GM12878 (cell line): ENCODE data around the gene ARHGEF37.

Source experiments
- CHD1 ChIP-seq: IDR thresholded peaks from 2 replicates; pipeline ENCODE4 v1.6.1; 2012; ENCODE audit warnings: low read depth, low read length, improper control_type of control experiment
- ETV6 ChIP-seq, 2 experiments: fragments of 450-650 bp in 1 of 2; IDR thresholded peaks in 1 of 2; conservative IDR thresholded peaks in 1 of 2; 2 replicates each; pipeline ENCODE4 v1.6.1; 2014; ENCODE audit warnings: antibody characterized with exemption in 1 of 2, borderline replicate concordance in 1 of 2, low read depth in 1 of 2, mild to moderate bottlenecking in 1 of 2, moderate library complexity in 1 of 2
- HDAC2 ChIP-seq: fragments of 200-600 bp; sonication (generic); IDR thresholded peaks from 2 replicates; pipeline ENCODE4 v1.6.1; 2017
- NFYB ChIP-seq: IDR thresholded peaks from 2 replicates; pipeline ENCODE4 v1.6.1; 2011; ENCODE audit warnings: low read depth, mild to moderate bottlenecking, low read length, improper control_type of control experiment, moderate library complexity; ENCODE audit not compliant: insufficient read depth
- POU2F2 ChIP-seq: IDR thresholded peaks from 3 replicates; pipeline ENCODE4 v1.6.1; 2011; ENCODE audit warnings: low read depth, mild to moderate bottlenecking, low read length, borderline replicate concordance
- RAD21 ChIP-seq: IDR thresholded peaks from 2 replicates; pipeline ENCODE4 v1.6.1; 2011; ENCODE audit warnings: mild to moderate bottlenecking, low read depth, low read length, moderate library complexity; ENCODE audit not compliant: insufficient read depth
- TF ChIP-seq, protein P1 (sequence below), 3 experiments: IDR thresholded peaks in 2 of 3; conservative IDR thresholded peaks in 1 of 3; 2 replicates each; pipeline ENCODE4 v1.5.1; 2011; ENCODE audit warnings: low read depth in 3 of 3, low read length in 3 of 3, mild to moderate bottlenecking in 3 of 3, control low read depth in 2 of 3, moderate library complexity in 2 of 3, inconsistent platforms in 1 of 3, mixed read lengths in 1 of 3; ENCODE audit not compliant: control insufficient read depth in 2 of 3, insufficient read depth in 1 of 3; ENCODE audit errors: extremely low read depth in 1 of 3
- TF ChIP-seq, protein P2 (sequence below): fragments of 450-650 bp; IDR thresholded peaks from 2 replicates; pipeline ENCODE4 v1.6.1; 2016; ENCODE audit warnings: mild to moderate bottlenecking, moderate library complexity, borderline replicate concordance
- TF ChIP-seq, protein P3 (sequence below): fragments of 450-650 bp; formaldehyde crosslinking; IDR thresholded peaks from 2 replicates; pipeline ENCODE4 v1.4.0; 2020; ENCODE audit warnings: mild to moderate bottlenecking, moderate library complexity

DNA sequence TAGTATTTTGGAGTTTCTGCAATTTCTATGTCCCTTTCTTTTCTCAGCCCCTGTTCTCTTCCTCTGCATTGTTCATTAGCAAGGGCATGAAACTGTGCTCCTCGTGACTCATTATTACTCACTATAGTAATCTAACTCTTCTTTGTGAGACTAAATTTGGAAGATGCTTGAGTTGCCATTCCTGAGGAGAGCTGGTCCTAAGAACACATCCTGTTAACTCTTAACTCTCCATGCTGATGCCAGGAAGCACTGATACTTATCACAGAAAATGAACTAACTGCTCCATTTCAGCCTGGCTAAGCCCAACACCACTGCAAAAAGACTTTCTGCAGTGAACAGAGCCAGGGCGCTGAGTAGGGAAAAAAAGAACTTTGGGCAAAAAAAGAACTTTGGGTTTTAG is 19.4 kb upstream of the ARHGEF37 start:
- TF ChIP-seq NFYB (no peak), RAD21 (no peak), POU2F2 (no peak), CHD1 (no peak), ETV6 (conservative IDR thresholded peaks at IDR 0.05 in 1 of 2, IDR thresholded peaks at IDR 0.05 in 1 of 2; ENCODE audit: borderline replicate concordance in 1 of 2, low read depth in 1 of 2) (no peak), HDAC2 (no peak)
- TF ChIP-seq, protein P1, sequence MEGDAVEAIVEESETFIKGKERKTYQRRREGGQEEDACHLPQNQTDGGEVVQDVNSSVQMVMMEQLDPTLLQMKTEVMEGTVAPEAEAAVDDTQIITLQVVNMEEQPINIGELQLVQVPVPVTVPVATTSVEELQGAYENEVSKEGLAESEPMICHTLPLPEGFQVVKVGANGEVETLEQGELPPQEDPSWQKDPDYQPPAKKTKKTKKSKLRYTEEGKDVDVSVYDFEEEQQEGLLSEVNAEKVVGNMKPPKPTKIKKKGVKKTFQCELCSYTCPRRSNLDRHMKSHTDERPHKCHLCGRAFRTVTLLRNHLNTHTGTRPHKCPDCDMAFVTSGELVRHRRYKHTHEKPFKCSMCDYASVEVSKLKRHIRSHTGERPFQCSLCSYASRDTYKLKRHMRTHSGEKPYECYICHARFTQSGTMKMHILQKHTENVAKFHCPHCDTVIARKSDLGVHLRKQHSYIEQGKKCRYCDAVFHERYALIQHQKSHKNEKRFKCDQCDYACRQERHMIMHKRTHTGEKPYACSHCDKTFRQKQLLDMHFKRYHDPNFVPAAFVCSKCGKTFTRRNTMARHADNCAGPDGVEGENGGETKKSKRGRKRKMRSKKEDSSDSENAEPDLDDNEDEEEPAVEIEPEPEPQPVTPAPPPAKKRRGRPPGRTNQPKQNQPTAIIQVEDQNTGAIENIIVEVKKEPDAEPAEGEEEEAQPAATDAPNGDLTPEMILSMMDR (IDR thresholded peaks at IDR 0.05 in 2 of 3, conservative IDR thresholded peaks at IDR 0.05 in 1 of 3; ENCODE audit: control insufficient read depth in 2 of 3, extremely low read depth in 1 of 3, insufficient read depth in 1 of 3, low read depth in 3 of 3, low read length in 3 of 3): no peak
- TF ChIP-seq, protein P2, sequence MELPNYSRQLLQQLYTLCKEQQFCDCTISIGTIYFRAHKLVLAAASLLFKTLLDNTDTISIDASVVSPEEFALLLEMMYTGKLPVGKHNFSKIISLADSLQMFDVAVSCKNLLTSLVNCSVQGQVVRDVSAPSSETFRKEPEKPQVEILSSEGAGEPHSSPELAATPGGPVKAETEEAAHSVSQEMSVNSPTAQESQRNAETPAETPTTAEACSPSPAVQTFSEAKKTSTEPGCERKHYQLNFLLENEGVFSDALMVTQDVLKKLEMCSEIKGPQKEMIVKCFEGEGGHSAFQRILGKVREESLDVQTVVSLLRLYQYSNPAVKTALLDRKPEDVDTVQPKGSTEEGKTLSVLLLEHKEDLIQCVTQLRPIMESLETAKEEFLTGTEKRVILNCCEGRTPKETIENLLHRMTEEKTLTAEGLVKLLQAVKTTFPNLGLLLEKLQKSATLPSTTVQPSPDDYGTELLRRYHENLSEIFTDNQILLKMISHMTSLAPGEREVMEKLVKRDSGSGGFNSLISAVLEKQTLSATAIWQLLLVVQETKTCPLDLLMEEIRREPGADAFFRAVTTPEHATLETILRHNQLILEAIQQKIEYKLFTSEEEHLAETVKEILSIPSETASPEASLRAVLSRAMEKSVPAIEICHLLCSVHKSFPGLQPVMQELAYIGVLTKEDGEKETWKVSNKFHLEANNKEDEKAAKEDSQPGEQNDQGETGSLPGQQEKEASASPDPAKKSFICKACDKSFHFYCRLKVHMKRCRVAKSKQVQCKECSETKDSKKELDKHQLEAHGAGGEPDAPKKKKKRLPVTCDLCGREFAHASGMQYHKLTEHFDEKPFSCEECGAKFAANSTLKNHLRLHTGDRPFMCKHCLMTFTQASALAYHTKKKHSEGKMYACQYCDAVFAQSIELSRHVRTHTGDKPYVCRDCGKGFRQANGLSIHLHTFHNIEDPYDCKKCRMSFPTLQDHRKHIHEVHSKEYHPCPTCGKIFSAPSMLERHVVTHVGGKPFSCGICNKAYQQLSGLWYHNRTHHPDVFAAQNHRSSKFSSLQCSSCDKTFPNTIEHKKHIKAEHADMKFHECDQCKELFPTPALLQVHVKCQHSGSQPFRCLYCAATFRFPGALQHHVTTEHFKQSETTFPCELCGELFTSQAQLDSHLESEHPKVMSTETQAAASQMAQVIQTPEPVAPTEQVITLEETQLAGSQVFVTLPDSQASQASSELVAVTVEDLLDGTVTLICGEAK: no peak
- TF ChIP-seq, protein P3, sequence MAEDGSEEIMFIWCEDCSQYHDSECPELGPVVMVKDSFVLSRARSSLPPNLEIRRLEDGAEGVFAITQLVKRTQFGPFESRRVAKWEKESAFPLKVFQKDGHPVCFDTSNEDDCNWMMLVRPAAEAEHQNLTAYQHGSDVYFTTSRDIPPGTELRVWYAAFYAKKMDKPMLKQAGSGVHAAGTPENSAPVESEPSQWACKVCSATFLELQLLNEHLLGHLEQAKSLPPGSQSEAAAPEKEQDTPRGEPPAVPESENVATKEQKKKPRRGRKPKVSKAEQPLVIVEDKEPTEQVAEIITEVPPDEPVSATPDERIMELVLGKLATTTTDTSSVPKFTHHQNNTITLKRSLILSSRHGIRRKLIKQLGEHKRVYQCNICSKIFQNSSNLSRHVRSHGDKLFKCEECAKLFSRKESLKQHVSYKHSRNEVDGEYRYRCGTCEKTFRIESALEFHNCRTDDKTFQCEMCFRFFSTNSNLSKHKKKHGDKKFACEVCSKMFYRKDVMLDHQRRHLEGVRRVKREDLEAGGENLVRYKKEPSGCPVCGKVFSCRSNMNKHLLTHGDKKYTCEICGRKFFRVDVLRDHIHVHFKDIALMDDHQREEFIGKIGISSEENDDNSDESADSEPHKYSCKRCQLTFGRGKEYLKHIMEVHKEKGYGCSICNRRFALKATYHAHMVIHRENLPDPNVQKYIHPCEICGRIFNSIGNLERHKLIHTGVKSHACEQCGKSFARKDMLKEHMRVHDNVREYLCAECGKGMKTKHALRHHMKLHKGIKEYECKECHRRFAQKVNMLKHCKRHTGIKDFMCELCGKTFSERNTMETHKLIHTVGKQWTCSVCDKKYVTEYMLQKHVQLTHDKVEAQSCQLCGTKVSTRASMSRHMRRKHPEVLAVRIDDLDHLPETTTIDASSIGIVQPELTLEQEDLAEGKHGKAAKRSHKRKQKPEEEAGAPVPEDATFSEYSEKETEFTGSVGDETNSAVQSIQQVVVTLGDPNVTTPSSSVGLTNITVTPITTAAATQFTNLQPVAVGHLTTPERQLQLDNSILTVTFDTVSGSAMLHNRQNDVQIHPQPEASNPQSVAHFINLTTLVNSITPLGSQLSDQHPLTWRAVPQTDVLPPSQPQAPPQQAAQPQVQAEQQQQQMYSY (CRISPR knock-in tag): no peak
